GM12878 (cell line): ENCODE measurements around the gene FBXL16. TPM values are rescaled to one million over a fixed set of nuclear protein-coding genes. Genes with fewer than 3 reads are reported as not detected.

Experiments used
- BCL11A ChIP-seq: IDR thresholded peaks from 2 replicates; pipeline ENCODE4 v1.6.1; 2011; ENCODE audit warnings: low read depth, low read length
- CBX5 ChIP-seq: sonication (generic); IDR thresholded peaks from 2 replicates; pipeline ENCODE4 v1.6.1; 2016; ENCODE audit warnings: low read depth, moderate library complexity, mild to moderate bottlenecking, inconsistent platforms
- CEBPB ChIP-seq, 2 experiments: fragments of 150-350 bp in 1 of 2; IDR thresholded peaks; 2 replicates each; pipeline ENCODE4 v1.6.1; 2012 to 2014; ENCODE audit warnings: low read depth in 2 of 2, low read length in 2 of 2, borderline replicate concordance in 1 of 2, inconsistent platforms in 1 of 2
- CHD4 ChIP-seq: fragments of 200-600 bp; sonication (generic); IDR thresholded peaks from 2 replicates; pipeline ENCODE4 v1.6.1; 2016; ENCODE audit warnings: mild to moderate bottlenecking
- CREB1 ChIP-seq: IDR thresholded peaks from 2 replicates; pipeline ENCODE4 v1.6.1; 2012; ENCODE audit warnings: low read depth, mild to moderate bottlenecking, inconsistent platforms
- ELK1 ChIP-seq: IDR thresholded peaks from 2 replicates; pipeline ENCODE4 v1.6.1; 2012; ENCODE audit warnings: low read depth, low read length, improper control_type of control experiment
- HCFC1 ChIP-seq: fragments of 150-350 bp; IDR thresholded peaks from 2 replicates; pipeline ENCODE4 v1.6.1; 2014; ENCODE audit warnings: low read length
- HDAC6 ChIP-seq: fragments of 200-600 bp; sonication (generic); IDR thresholded peaks from one replicate; pipeline ENCODE4 v1.8.0; 2017; ENCODE audit warnings: antibody characterized with exemption; ENCODE audit not compliant: unreplicated experiment
- HSF1 ChIP-seq: fragments of 150-350 bp; IDR thresholded peaks from 2 replicates; pipeline ENCODE4 v1.6.1; 2014; ENCODE audit warnings: mild to moderate bottlenecking, low read depth, low read length
- IKZF1 ChIP-seq: fragments of 450-650 bp; conservative IDR thresholded peaks from 2 replicates; pipeline ENCODE4 v1.6.1; 2017; ENCODE audit warnings: antibody characterized with exemption, mild to moderate bottlenecking
- MXI1 ChIP-seq: fragments of 150-350 bp; IDR thresholded peaks from 2 replicates; pipeline ENCODE4 v1.6.1; 2011; ENCODE audit warnings: low read depth, mild to moderate bottlenecking, inconsistent platforms, low read length, improper control_type of control experiment
- MYC ChIP-seq: IDR thresholded peaks from 2 replicates; pipeline ENCODE4 v1.6.1; 2011; ENCODE audit warnings: mild to moderate bottlenecking, low read length, moderate library complexity, inconsistent platforms; ENCODE audit not compliant: insufficient read depth, insufficient replicate concordance, insufficient read length, severe bottlenecking
- NR2C1 ChIP-seq: fragments of 450-650 bp; IDR thresholded peaks from 2 replicates; pipeline ENCODE4 v1.6.1; 2017; ENCODE audit warnings: antibody characterized with exemption, mild to moderate bottlenecking, moderate library complexity
- NR2F1 ChIP-seq: fragments of 450-650 bp; conservative IDR thresholded peaks from 2 replicates; pipeline ENCODE4 v1.6.1; 2017; ENCODE audit warnings: mild to moderate bottlenecking
- PAX5 ChIP-seq: IDR thresholded peaks from 2 replicates; pipeline ENCODE4 v1.6.1; 2011; ENCODE audit warnings: low read depth, low read length, borderline replicate concordance
- PML ChIP-seq: IDR thresholded peaks from 2 replicates; pipeline ENCODE4 v1.6.1; 2012; ENCODE audit warnings: low read length, inconsistent platforms
- POLR2A ChIP-seq: IDR thresholded peaks from 2 replicates; pipeline ENCODE4 v1.6.1; 2011; ENCODE audit warnings: low read depth, mild to moderate bottlenecking, low read length
- RELA ChIP-seq: fragments of 450-650 bp; IDR thresholded peaks from 2 replicates; pipeline ENCODE4 v1.8.0; 2014; ENCODE audit warnings: borderline replicate concordance; ENCODE audit not compliant: partially characterized antibody
- RUNX3 ChIP-seq: IDR thresholded peaks from 2 replicates; pipeline ENCODE4 v1.6.1; 2012; ENCODE audit warnings: low read length, inconsistent platforms
- SIN3A ChIP-seq: IDR thresholded peaks from 2 replicates; pipeline ENCODE4 v1.6.1; 2012; ENCODE audit warnings: low read depth, low read length, improper control_type of control experiment
- SIX5 ChIP-seq: IDR thresholded peaks from 2 replicates; pipeline ENCODE4 v1.6.1; 2011; ENCODE audit warnings: mild to moderate bottlenecking, low read depth, low read length, moderate library complexity; ENCODE audit not compliant: severe bottlenecking
- SPI1 ChIP-seq: IDR thresholded peaks from 2 replicates; pipeline ENCODE4 v1.6.1; 2011; ENCODE audit warnings: low read depth, mild to moderate bottlenecking, low read length, moderate library complexity, borderline replicate concordance; ENCODE audit not compliant: insufficient read depth
- SREBF1 ChIP-seq: IDR thresholded peaks from 2 replicates; pipeline ENCODE4 v1.6.1; 2012; ENCODE audit warnings: mild to moderate bottlenecking, low read length
- SRF ChIP-seq, 2 experiments: IDR thresholded peaks; 2 replicates each; pipeline ENCODE4 v1.6.1; 2011; ENCODE audit warnings: low read depth in 2 of 2, low read length in 2 of 2, mild to moderate bottlenecking in 1 of 2, moderate library complexity in 1 of 2
- TARDBP ChIP-seq: IDR thresholded peaks from 2 replicates; pipeline ENCODE4 v1.6.1; 2016; ENCODE audit warnings: borderline replicate concordance
- TBL1XR1 ChIP-seq: IDR thresholded peaks from 2 replicates; pipeline ENCODE4 v1.6.1; 2012; ENCODE audit warnings: low read depth, low read length, improper control_type of control experiment
- TCF12 ChIP-seq: IDR thresholded peaks from 2 replicates; pipeline ENCODE4 v1.6.1; 2011; ENCODE audit warnings: low read depth, mild to moderate bottlenecking, low read length
- TCF3 ChIP-seq: IDR thresholded peaks from 2 replicates; pipeline ENCODE4 v1.6.1; 2012; ENCODE audit warnings: low read depth, mild to moderate bottlenecking, low read length, borderline replicate concordance; ENCODE audit not compliant: insufficient read depth
- polyA plus RNA-seq, 11 experiments: library from polyadenylated mRNA; depleted of rRNA in 4 of 11; unstranded in 6 of 11; stranded (reverse) in 5 of 11; fragments of >200 nt; fragmentation: Nextera tagmentation in 4 of 11; fragmentation: Illumina TruSeq in 1 of 11; extraction: Ambion mirVana in 4 of 11; extraction: Trizol in 1 of 11; gene quantifications; 1 replicate in 1 of 11; 2 replicates in 10 of 11; pipeline versions ENCODE4 v1.2.1 to v1.2.3, GENCODE V29; 2011 to 2016; ENCODE audit warnings: inconsistent platforms in 2 of 11, missing spikeins in 2 of 11, low read depth in 1 of 11
- total RNA-seq, 4 experiments: library from RNA; depleted of rRNA in 3 of 4; stranded (reverse); fragments of >200 nt in 3 of 4; fragmentation: Illumina TruSeq in 1 of 4; extraction: Trizol in 1 of 4; gene quantifications; 2 replicates each; pipeline versions ENCODE4 v1.2.1 to v1.2.3, GENCODE V29; 2013 to 2021

The FBXL16 gene
- total and polyA plus RNA-seq, 10 of the 15 experiments (the other 5 are each of a cell fraction or from before 2014, with no cell fraction given) = 0.13 to 1.4 (median 0.24) TPM

- TF ChIP-seq HSF1 (no peak), HCFC1 (peak; percentile 72), PML (no peak), IKZF1 (peak; percentile 79; the same call in 1 of the 2 replicates), PAX5 (peak; percentile 71; the same call in 1 of the 2 replicates), NR2F1 (peak; percentile 61; the same call in 1 of the 2 replicates), CHD4 (no peak), CREB1 (peak; percentile 92), POLR2A (peak; percentile 92), CBX5 (no peak), CEBPB (IDR thresholded peaks at IDR 0.05; ENCODE audit: borderline replicate concordance in 1 of 2, low read depth in 2 of 2, low read length in 2 of 2) (no peak), RUNX3 (no peak), NR2C1 (peak; percentile 93), SIX5 (peak; percentile 53), TARDBP (0 out of 2 replicates have a peak, but pooled peaks have one; percentile 13), SIN3A (peak; percentile 91), SREBF1 (no peak), TCF12 (0 out of 2 replicates have a peak, but pooled peaks have one; percentile 32), TBL1XR1 (no peak), RELA (peak; percentile 24), ELK1 (peak; percentile 75; the same call in 1 of the 2 replicates), HDAC6 (peak; percentile 58), MYC (peak; percentile 57), TCF3 (peak; percentile 26; the same call in 1 of the 2 replicates), SRF (IDR thresholded peaks at IDR 0.05; ENCODE audit: low read depth in 2 of 2, low read length in 2 of 2) (peak; percentile 84 to 89), SPI1 (no peak), BCL11A (no peak), MXI1 (peak; percentile 96)
These were observed 21.4 kb downstream of the FBXL16 start, which contains the start of gene JMJD8 (continued) for GRCh38 chr16:684071-684794.
